Measurements from ENCODE around the gene GADD45B.

- TF ChIP-seq, protein P1, sequence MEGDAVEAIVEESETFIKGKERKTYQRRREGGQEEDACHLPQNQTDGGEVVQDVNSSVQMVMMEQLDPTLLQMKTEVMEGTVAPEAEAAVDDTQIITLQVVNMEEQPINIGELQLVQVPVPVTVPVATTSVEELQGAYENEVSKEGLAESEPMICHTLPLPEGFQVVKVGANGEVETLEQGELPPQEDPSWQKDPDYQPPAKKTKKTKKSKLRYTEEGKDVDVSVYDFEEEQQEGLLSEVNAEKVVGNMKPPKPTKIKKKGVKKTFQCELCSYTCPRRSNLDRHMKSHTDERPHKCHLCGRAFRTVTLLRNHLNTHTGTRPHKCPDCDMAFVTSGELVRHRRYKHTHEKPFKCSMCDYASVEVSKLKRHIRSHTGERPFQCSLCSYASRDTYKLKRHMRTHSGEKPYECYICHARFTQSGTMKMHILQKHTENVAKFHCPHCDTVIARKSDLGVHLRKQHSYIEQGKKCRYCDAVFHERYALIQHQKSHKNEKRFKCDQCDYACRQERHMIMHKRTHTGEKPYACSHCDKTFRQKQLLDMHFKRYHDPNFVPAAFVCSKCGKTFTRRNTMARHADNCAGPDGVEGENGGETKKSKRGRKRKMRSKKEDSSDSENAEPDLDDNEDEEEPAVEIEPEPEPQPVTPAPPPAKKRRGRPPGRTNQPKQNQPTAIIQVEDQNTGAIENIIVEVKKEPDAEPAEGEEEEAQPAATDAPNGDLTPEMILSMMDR (conservative IDR thresholded peaks at IDR 0.05; ENCODE audit: low read depth, low read length) = no peak
- no peak for TF ChIP-seq EZH2 (IDR thresholded peaks at IDR 0.05; ENCODE audit: borderline replicate concordance, low read depth, low read length, poor library complexity, severe bottlenecking)
Measured at GRCh38 chr19:2434721-2435265, 41.1 kb upstream of the GADD45B start.

Data from A673 (cell line).